Right kidney (tissue), 1 donor: Measurements from ENCODE around the gene ARHGAP10.
"Not testable (repeated sequence)": the region's sequence is repeated elsewhere in the genome, so short reads cannot be mapped to it uniquely, and the experiment has no call there.

Experiments
- DNase-seq: peaks from one replicate; pipeline ENCODE4 v3.0.0-alpha.2; 2016

ARHGAP10 gene

GRCh38 chr4:147994491-147995385 is 262.9 kb downstream of the ARHGAP10 start:
- no peak for DNase-seq

GRCh38 chr4:147996859-147997258 is 265.0 kb downstream of the ARHGAP10 start:
- no peak for DNase-seq

- DNase-seq, result not testable (repeated sequence)
These were observed 268.1 kb downstream of the ARHGAP10 start for GRCh38 chr4:148000038-148000437.

- DNase-seq, result no peak
These were observed 272.5 kb downstream of the ARHGAP10 start for GRCh38 chr4:148004228-148004857.

GRCh38 chr4:148006001-148006400 is 274.1 kb downstream of the ARHGAP10 start:
- DNase-seq, result no peak

GRCh38 chr4:148007314-148007760 is 275.4 kb downstream of the ARHGAP10 start:
- DNase-seq, result no peak

- no peak for DNase-seq
These were observed 275.9 kb downstream of the ARHGAP10 start for GRCh38 chr4:148007792-148008191.

GRCh38 chr4:148015058-148015457 is 283.2 kb downstream of the ARHGAP10 start:
- no peak for DNase-seq

- no peak for DNase-seq
These were observed 283.6 kb downstream of the ARHGAP10 start for GRCh38 chr4:148015468-148015867.

GRCh38 chr4:148016063-148016637 is 284.3 kb downstream of the ARHGAP10 start:
- DNase-seq, result no peak

- no peak for DNase-seq
These were observed 285.9 kb downstream of the ARHGAP10 start for GRCh38 chr4:148017801-148018200.

- no peak for DNase-seq
These were observed 289.8 kb downstream of the ARHGAP10 start for GRCh38 chr4:148021686-148022085.

- DNase-seq, result no peak
These were observed 291.1 kb downstream of the ARHGAP10 start for GRCh38 chr4:148022975-148023374.

GRCh38 chr4:148023512-148024181 is 291.8 kb downstream of the ARHGAP10 start:
- no peak for DNase-seq

- no peak for DNase-seq
These were observed 294.1 kb downstream of the ARHGAP10 start for GRCh38 chr4:148025981-148026380.

- DNase-seq, result no peak
These were observed 295.3 kb downstream of the ARHGAP10 start for GRCh38 chr4:148027201-148027600.

- DNase-seq, result no peak
These were observed 297.9 kb downstream of the ARHGAP10 start for GRCh38 chr4:148029781-148030180.

GRCh38 chr4:148030193-148030873 is 298.4 kb downstream of the ARHGAP10 start:
- no peak for DNase-seq

- DNase-seq, result no peak
These were observed 302.9 kb downstream of the ARHGAP10 start for GRCh38 chr4:148034813-148035212.

- no peak for DNase-seq
These were observed 309.9 kb downstream of the ARHGAP10 start for GRCh38 chr4:148041606-148042329.
